Peyer's patch (tissue), 4 donors: ENCODE measurements around the gene HNF4A. TPM values are rescaled to one million over a fixed set of nuclear protein-coding genes. Genes with fewer than 3 reads are reported as not detected.
A peak's percentile ranks its signal among the peaks of the same experiment; 100 is the strongest.

ENCODE experiments used
- DNase-seq, 3 donors: peaks; one replicate each; pipeline ENCODE4 v3.0.0-alpha.2; 2017 to 2019
- H3K27ac ChIP-seq, 4 donors: fragments of 200-600 bp; sonication (generic); one replicate each; pipeline ENCODE4 v1.5.1; 2016 to 2019
- H3K27me3 ChIP-seq, 2 donors: fragments of 200-600 bp; sonication (generic); one replicate each; pipeline ENCODE4 v1.5.1; 2019
- H3K36me3 ChIP-seq, 3 donors: fragments of 200-600 bp; sonication (generic); one replicate each; pipeline ENCODE4 v1.5.1; 2016 to 2019
- H3K4me1 ChIP-seq, 4 donors: fragments of 200-600 bp; sonication (generic); one replicate each; pipeline ENCODE4 v1.5.1; 2016 to 2019
- H3K4me3 ChIP-seq, 4 donors: fragments of 200-600 bp; sonication (generic); 1 replicate in 3 of 4; 2 replicates in 1 of 4; pipeline ENCODE4 v1.5.1; 2016 to 2019; ENCODE audit warnings: mild to moderate bottlenecking in 1 of 4
- H3K9me3 ChIP-seq, 4 donors: fragments of 200-600 bp; sonication (generic); one replicate each; pipeline ENCODE4 v1.5.1; 2016 to 2019; ENCODE audit warnings: mild to moderate bottlenecking in 1 of 4
- CTCF ChIP-seq, 6 experiments: fragments of 450-650 bp in 4 of 6; fragments of 200-600 bp in 2 of 6; sonication (generic) in 1 of 6; IDR thresholded peaks; one replicate each; pipeline ENCODE4 v1.5.1; 2017 to 2019; ENCODE audit warnings: antibody characterized with exemption in 6 of 6, mild to moderate bottlenecking in 3 of 6, moderate library complexity in 1 of 6
- POLR2A ChIP-seq, 2 donors: fragments of 450-650 bp; IDR thresholded peaks; one replicate each; pipeline ENCODE4 v1.5.1; 2017; ENCODE audit warnings: antibody characterized with exemption in 2 of 2, mild to moderate bottlenecking in 2 of 2, moderate library complexity in 2 of 2
- total RNA-seq, 4 donors: library from RNA; depleted of rRNA; stranded (reverse); fragments of >200 nt; gene quantifications; one replicate each; pipeline ENCODE4 v1.1.0, GENCODE V29; 2016

The HNF4A gene
- total RNA-seq, 4 donors from 2014 or later: 76.7 to 346 (median 308) TPM

GRCh38 chr20:44406572-44407137, 51.2 kb downstream of the HNF4A start:
- H3K36me3 ChIP-seq: peaks cover 0 to 14% (median 0%) of the 10 kb centered on the region in 3 donors
- H3K4me1 ChIP-seq: peaks cover 0 to 38% (median 0%) of the 10 kb centered on the region in 4 donors
- H3K9me3 ChIP-seq: no peaks in the 10 kb centered on the region
- peak in 2 of 3 donors; percentile 67 to 68 for DNase-seq
- no peak for TF ChIP-seq POLR2A (IDR thresholded peaks at IDR 0.05)
- peak in 1 of 6 experiments; percentile 4 for TF ChIP-seq CTCF (IDR thresholded peaks at IDR 0.05)
- no peak overlapping the region for H3K4me3 ChIP-seq
- H3K27ac ChIP-seq: peak overlapping the region in 3 of 4 donors; percentile 73 to 94 (median 86)
- H3K27me3 ChIP-seq: no peaks in the 10 kb centered on the region

- peaks cover 0 to 14% (median 0%) of the 10 kb centered on the region in 3 donors for H3K36me3 ChIP-seq
- DNase-seq: peak in 2 of 3 donors; percentile 89 to 92
- TF ChIP-seq POLR2A (IDR thresholded peaks at IDR 0.05) (peak; percentile 26 to 87), CTCF (IDR thresholded peaks at IDR 0.05) (peak in 2 of 6 experiments; percentile 3 to 6)
- H3K4me1 ChIP-seq: peaks cover 0 to 40% (median 0%) of the 10 kb centered on the region in 4 donors
- H3K9me3 ChIP-seq: no peaks in the 10 kb centered on the region
- no peaks in the 10 kb centered on the region for H3K27me3 ChIP-seq
- no peak overlapping the region for H3K4me3 ChIP-seq
- H3K27ac ChIP-seq: peak overlapping the region in 3 of 4 donors; percentile 73 to 94 (median 86)
Observed at GRCh38 chr20:44407402-44408184, 52.1 kb downstream of the HNF4A start.

GRCh38 chr20:44409132-44409600, 53.7 kb downstream of the HNF4A start:
- Histone ChIP-seq H3K4me1 (peaks cover 0 to 40% (median 0%) of the 10 kb centered on the region in 4 donors), H3K36me3 (peaks cover 0 to 30% (median 0%) of the 10 kb centered on the region in 3 donors), H3K4me3 (no peak overlapping the region), H3K27me3 (no peaks in the 10 kb centered on the region), H3K27ac (peak overlapping the region in 3 of 4 donors; percentile 48 to 94 (median 78)), H3K9me3 (no peaks in the 10 kb centered on the region)
- DNase-seq: no peak
- TF ChIP-seq POLR2A (IDR thresholded peaks at IDR 0.05) (no peak), CTCF (IDR thresholded peaks at IDR 0.05) (no peak)

GRCh38 chr20:44410583-44411019, 55.1 kb downstream of the HNF4A start:
- Histone ChIP-seq H3K36me3 (peaks cover 0 to 44% (median 0%) of the 10 kb centered on the region in 3 donors), H3K9me3 (no peaks in the 10 kb centered on the region), H3K4me1 (peaks cover 0 to 40% (median 0%) of the 10 kb centered on the region in 4 donors)

More at GRCh38 chr20:44410583-44411019, 55.1 kb downstream of the HNF4A start:
- no peak for DNase-seq
- H3K4me3 ChIP-seq: no peak overlapping the region
- H3K27ac ChIP-seq: peak overlapping the region in 3 of 4 donors; percentile 49 to 84 (median 68)
- H3K27me3 ChIP-seq: no peaks in the 10 kb centered on the region
- no peak for TF ChIP-seq POLR2A (IDR thresholded peaks at IDR 0.05)
- TF ChIP-seq CTCF (IDR thresholded peaks at IDR 0.05): no peak
